GM19239 (cell line): ENCODE data around the gene ADGRB2.
A peak's percentile ranks its signal among the peaks of the same experiment; 100 is the strongest.
"Not testable (repeated sequence)": the region's sequence is repeated elsewhere in the genome, so short reads cannot be mapped to it uniquely, and the experiment has no call there.

Experiments
- DNase-seq: peaks from one replicate; pipeline ENCODE4 v3.0.0; 2011; ENCODE audit warnings: low spot score; ENCODE audit not compliant: insufficient read length
- FAIRE-seq: peaks from 2 replicates; lab custom pipeline; 2011; peaks lifted over from hg19 to GRCh38; lab: Jason Lieb, UNC

The ADGRB2 gene

DNA sequence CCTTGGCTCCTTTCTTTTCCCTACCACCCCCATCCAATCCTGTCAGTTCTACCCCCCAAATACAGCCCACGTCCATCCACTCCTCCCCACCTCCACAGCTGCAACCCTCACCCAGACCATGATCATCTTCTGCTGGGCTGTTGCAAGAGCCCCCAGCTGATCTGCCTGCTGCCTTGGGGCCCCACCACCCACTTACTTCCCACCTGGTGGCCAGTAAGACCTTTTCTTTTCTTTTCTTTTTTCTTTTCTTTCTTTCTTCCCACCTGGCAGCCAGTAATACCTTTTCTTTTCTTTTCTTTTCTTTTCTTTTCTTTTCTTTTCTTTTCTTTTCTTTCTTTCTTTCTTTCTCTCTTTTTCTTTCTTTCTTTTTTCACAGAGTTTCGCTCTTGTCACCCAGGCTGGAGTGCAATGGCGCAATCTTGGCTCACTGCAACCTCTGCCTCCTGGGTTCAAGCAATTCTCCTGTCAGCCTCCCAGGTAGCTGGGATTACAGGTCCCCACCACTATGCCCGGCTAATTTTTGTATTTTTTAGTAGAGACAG, 57.0 kb downstream of the ADGRB2 start:
- FAIRE-seq, result not testable (repeated sequence)

DNA sequence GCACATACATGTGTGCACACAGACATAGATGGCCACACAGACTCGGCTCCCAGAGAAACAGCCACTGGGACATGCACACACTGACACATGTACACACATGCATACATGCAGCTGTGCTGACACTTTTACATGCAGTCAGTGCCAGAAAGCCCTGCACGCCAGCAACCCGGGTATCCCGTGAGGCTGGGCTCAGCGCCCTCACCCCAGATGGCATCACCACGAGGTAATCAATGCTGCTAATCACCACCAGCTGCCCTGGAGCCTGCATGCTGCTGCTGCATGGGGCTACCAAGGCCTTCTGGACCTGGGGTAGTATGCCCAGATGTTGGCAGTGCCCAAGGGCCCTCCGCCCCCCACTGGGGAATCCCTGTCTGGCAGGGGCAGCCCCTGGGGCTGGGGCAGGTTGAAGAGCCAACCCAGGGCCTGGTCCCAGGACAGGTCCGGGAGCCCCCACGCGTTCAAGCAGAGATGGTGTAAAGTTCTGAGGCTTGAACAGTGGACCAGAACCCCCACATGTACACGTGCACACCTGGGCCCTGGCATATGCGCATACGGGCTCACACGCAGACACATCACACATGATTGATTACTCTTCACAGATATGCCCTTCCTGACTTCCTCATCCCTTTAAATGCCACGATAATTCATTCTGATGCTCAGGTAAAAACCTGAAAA, 57.6 kb downstream of the ADGRB2 start:
- FAIRE-seq (no peak), DNase-seq (no peak)

More for the DNA sequence above, 57.0 kb downstream of the ADGRB2 start:
- DNase-seq, result not testable (repeated sequence)

- DNase-seq, result no peak
- FAIRE-seq, result no peak
These were observed 58.9 kb downstream of the ADGRB2 start for GRCh38 chr1:31705080-31705866.

GRCh38 chr1:31704271-31705079, 59.7 kb downstream of the ADGRB2 start:
- peak; percentile 63 for FAIRE-seq
- DNase-seq, result no peak

- no peak for FAIRE-seq
- DNase-seq, result no peak
These were observed 60.5 kb downstream of the ADGRB2 start, which contains the start of gene COL16A1 for GRCh38 chr1:31703431-31704270. TSS of gene COL16A1 (minus strand) at chr1:31704017. CDS start at chr1:31702193, 1,824 bp downstream.

DNA sequence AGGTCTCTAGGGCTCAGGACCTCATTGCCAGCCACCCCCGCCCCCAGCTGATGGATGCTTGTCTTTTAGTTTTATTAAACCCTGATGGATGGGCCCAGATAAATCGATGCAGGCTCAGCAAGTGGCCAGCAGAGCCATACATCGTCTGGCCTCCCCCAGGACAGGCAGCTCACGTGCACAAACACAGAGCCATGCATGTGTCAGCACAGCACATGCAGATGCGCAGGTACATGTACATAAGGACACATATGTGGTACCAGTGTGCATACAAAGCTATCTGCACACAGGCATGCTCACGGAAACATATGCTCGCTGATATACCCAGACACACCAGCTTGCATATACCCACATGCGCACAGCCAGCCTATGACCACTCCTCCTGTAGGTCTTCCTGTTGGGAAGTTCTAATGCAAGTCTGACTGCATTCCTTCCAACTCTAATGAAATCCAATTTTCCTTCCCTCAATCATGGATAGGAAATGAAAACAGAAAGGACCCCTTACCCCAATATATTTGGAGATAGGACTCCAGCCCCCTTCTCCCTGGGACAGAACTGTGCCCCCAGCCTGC, 61.2 kb downstream of the ADGRB2 start:
- DNase-seq (no peak), FAIRE-seq (no peak)

GRCh38 chr1:31701091-31701736, 62.9 kb downstream of the ADGRB2 start:
- FAIRE-seq (no peak), DNase-seq (no peak)

DNA sequence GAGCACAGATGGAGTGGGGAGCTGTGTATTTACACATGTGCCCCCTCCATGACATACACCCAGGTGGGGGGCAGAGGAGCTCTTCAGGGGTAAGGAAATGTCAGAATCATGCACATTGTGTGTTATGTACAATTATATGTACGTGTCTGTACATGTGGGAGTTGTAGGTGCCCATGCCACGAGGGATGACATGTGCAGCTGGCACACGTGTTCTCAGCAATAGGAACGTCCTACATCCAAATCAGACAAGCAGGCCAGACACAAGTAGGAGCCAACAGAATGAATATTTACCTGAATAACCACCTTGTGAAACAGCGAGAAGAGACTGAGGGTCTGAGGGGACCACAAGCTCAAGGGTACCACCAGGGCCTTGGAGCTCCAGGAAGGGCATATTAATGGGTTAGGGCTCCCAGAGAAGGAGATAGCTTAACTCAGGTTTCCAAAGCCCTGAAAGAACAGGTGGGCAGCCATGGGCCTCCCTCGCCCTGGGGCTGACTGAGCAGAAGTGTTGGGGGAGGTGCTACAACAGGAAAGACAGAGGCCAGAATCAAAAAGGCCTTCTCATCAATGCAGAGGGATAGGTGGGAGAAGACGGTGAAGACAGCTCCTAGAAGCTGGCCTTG, 63.6 kb downstream of the ADGRB2 start:
- DNase-seq (no peak), FAIRE-seq (no peak)

- FAIRE-seq, result no peak
These were observed 64.7 kb downstream of the ADGRB2 start for GRCh38 chr1:31699341-31699891.

GRCh38 chr1:31697369-31697984, 66.7 kb downstream of the ADGRB2 start:
- DNase-seq (no peak), FAIRE-seq (no peak)

More at GRCh38 chr1:31699341-31699891, 64.7 kb downstream of the ADGRB2 start:
- no peak for DNase-seq

DNA sequence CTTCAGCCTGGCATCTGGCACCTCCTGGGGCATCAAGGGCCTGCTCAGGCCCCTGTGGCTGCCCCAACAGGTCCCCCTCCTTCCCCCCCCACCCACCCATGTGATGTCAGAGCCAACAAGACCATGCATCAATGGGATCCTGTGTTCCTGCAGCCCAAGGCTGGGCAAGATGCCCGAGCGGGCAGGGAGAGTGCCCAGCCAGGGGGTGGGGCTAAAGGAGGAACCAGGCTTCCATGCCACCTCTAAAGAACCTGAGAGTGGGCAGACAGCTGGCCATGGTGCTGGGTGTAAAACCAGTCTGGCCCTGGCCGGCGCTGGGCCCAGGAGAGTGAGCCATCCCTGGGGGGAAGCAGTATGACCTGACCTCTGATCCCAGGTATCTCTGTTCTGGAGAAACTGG, 67.9 kb downstream of the ADGRB2 start:
- DNase-seq (no peak), FAIRE-seq (no peak)

DNA sequence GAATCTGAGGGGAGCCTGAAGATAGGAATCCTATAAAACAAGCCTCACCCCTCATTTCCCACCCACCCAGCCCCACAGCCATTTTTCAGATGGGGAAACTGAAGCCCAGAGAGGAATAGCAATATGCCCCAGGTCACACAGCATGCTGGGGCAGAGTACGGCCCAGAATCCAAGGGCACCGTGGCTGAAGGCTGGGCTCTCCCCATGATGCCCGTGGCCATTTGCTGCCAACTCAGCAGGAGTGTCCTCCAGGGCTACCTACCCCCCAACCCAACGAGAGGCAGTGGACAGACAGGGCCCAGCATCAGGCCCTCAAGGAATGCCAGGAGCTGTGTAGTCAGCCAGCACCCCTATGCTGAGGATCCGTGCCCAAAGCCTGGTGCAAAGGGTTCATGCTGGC, 68.8 kb downstream of the ADGRB2 start:
- DNase-seq, result no peak
- no peak for FAIRE-seq

DNA sequence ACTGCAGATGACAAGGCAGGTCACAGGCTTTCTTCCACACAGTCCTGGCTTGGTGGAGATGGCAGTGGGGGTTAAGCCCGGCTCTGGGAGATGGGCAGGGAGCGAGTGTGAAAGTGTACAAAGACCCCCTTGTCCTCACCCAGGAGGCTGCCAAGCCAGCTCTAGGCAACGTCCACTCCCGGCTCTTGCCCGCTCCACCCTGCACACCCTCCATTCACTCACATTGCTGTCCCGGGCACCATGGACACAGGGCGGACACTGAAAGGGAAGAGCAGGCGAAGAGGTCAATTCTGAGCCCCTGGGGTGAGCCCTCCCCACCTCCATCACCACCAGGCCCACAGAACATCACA, 69.2 kb downstream of the ADGRB2 start:
- DNase-seq (no peak), FAIRE-seq (no peak)

- DNase-seq, result no peak
- no peak for FAIRE-seq
These were observed 69.8 kb downstream of the ADGRB2 start for GRCh38 chr1:31694069-31694963.

- DNase-seq, result no peak
- FAIRE-seq, result no peak
These were observed 70.9 kb downstream of the ADGRB2 start for GRCh38 chr1:31693231-31693630.

DNA sequence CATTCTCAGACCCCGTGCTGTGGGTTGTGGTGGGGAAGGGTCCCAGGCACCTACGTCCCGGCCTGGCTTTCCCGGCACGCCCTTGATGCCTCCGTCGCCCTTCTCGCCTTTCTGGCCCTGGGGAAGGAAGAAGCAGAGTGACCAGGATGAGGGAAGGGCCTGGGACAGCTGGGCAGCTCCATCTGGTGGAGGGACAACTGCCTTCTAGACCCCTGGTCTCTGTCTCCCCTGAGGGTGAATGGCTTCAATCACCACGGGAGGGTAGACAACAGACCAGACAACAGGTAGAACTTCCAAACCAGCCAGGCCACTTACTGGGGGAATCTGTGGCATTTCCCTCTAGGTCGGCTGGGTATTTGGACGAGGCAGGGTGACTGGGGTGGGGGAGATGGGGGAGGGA, 72.2 kb downstream of the ADGRB2 start:
- no peak for DNase-seq
- FAIRE-seq, result no peak

GRCh38 chr1:31691446-31691845, 72.7 kb downstream of the ADGRB2 start:
- DNase-seq (no peak), FAIRE-seq (no peak)
